HL-60/S4 (cell line): ENCODE data around the gene ENOX2.
"Not testable (repeated sequence)": the region's sequence is repeated elsewhere in the genome, so short reads cannot be mapped to it uniquely, and the experiment has no call there.

Source experiments
- in situ Hi-C: fragments of 300-500 bp; cut with MboI; formaldehyde crosslinking; loops from 2 replicates; pipeline ENCODE4 v1.14.3; 2022; ENCODE audit warnings: low sequenced_read_pairs

ENOX2 gene

GRCh38 chrX:130828641-130829040 lies 74.4 kb downstream of the ENOX2 start:
- in situ Hi-C loops = no loop called here

DNA sequence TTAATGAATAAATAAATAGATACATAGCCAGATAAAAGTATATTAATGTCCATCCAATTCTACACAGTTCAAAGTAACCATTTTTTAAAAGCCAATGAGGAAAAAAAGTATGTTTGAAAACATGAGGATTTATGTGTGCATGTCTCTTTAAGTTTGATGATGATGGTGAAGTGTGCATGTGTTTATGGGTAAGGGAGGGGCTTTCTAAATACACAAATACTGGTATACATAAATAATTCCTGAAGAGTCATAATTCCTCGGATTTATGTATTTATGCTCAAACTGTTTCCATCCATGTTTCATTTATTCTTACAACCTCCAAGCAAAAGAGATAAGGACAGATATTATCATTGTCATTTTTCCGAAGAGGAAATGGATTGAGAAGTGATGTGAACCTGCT lies 75.4 kb downstream of the ENOX2 start:
- in situ Hi-C loops = no loop called here

GRCh38 chrX:130826249-130826648 lies 76.8 kb downstream of the ENOX2 start:
- in situ Hi-C loops = no loop called here

DNA sequence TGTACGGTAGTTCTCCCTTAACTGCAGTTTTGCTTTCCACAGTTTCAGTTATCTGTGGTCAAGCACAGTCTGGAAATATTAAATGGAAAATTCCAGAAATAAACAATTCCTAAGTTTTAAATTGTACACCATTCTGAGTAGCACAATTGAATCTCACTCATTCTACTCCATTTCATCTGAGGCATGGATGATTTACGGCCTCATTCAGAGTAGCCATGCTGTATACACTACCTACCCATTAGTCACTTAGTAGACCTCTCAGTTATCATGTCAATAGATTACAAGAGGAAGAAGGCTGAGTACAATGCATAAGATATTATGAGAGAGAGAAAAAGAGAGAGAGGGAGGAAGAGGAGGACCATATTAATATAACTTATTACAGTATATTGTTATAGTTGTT lies 77.5 kb downstream of the ENOX2 start:
- in situ Hi-C loops = no loop called here

DNA sequence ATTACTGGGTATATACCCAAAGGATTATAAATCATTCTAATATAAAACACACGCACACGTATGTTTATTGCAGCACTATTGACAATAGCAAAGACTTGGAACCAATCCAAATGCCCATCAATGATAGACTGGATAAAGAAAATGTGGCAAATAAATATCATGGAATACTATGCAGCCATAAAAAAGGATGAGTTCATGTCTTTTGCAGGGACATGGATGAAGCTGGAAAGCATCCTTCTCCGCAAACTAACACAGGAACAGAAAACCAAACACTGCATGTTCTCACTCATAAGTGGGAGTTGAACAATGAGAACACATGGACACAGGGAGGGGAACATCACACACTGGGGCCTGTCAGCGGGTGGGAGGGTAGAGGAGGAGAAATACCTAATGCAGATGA lies 83.6 kb downstream of the ENOX2 start:
- in situ Hi-C loops = not testable (repeated sequence)

DNA sequence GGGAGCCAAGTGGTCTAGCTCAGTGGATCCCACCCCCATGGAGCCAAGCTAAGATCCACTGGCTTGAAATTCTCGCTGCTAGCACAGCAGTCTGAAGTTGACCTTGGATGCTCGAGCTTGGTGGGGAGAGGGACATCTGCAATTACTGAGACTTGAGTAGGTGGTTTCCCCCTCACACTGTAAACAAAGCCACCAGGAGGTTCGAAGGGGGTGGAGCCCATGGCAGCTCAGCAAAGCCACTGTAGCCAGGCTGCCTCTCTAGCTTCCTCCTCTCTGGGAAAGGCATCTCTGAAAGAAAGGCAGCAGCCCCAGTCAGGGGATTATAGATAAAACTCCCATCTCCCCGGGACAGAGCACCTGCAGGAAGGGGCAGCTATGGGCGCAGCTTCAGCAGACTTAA lies 89.1 kb downstream of the ENOX2 start:
- in situ Hi-C loops = not testable (repeated sequence)

- in situ Hi-C loops = no loop called here
These were observed 92.4 kb downstream of the ENOX2 start for GRCh38 chrX:130810561-130810960.

- in situ Hi-C loops = no loop called here
These were observed 97.1 kb downstream of the ENOX2 start for GRCh38 chrX:130805903-130806302.

DNA sequence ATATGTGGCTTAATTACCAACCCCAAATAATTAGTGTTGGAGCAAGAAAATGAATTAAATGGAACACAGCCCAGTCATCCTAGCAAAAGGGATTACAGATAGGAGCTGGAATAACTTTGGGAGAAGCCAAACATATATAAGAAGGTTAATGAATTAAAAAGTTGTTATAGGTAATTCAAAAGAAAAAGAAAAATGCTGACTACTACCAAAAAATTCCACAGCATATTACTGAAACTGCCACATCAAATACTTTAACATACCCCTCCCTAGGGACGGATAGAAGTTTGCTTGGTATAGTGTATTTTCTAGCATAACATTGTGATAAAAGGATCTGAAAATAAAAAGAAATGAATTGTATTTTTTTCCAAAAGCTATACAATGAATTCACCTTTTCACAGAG lies 99.5 kb downstream of the ENOX2 start:
- in situ Hi-C loops = no loop called here

DNA sequence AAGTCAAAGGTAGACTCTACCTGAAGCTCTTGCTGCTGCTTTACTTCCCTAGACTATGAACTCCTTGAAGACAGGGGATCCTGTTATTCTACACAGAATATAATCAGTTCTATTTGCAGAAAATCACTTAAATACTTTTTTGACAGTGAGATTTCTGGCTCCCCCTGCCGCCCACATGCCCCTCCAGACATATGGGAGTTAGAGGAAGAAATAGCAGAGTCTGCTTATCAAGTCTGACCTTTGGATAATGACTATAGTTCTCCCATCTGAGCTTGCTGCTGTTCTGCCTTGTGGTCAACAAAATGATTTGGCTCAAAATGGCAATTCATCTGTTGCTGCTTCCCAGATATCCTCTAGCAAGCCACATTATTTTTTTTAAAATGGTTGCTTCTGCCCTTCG lies 101.1 kb downstream of the ENOX2 start:
- in situ Hi-C loops = no loop called here

- in situ Hi-C loops = no loop called here
These were observed 103.6 kb downstream of the ENOX2 start for GRCh38 chrX:130799393-130799792.

DNA sequence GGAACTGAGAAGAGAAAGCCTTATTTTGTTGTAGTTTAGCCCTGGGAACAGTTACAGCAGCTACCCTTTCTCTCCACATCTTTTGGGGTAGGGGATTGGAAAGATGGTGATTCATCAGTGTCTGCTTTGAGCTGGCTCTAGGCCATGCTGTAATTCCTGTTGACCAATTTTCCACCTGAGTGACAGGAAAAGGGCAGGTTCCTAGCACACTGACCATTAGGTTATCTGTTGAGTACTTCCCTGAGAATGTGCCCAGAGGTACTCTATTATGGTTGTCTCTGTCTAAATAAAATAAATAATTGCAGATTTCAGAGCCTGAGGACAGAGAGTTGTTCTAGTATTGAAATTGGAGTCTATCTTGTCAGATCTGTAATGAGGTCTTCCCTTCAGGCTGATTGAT lies 109.0 kb downstream of the ENOX2 start:
- in situ Hi-C loops = no loop called here

DNA sequence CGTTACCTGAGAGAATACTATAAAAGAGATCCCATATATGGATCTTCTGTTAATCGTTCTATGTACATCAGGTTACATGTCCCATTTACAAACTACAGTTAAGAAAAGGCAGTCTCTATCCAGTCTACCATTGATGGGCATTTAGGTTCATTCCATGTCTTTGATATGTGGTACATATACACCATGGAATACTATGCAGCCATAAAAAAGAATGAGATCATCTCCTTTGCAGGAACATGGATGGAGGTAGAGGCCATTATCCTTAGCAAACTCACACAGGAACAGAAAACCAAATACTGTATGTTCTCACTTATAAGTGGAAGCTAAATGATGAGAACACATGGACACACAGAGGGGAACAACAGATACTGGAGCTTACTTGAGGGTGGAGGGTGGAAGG lies 111.1 kb downstream of the ENOX2 start:
- in situ Hi-C loops = not testable (repeated sequence)

DNA sequence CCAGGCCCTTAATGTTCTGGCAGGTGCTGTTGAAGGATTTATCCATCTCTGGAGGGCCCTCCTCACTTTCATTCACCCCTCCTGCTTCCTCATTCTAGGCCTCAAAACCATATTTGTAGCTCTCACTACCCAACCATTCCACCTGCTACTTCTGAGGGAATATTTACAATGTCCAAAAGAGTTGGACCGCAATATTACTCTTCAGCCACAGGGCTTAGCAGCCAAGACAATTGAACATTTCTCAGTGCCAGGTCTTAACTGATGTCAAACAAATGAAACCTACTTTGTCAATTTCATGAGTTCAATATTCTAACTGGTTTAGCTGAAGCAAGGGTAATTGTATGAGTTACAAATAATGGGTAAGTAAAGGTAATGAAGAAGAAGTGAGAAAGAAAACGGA lies 113.2 kb downstream of the ENOX2 start:
- in situ Hi-C loops = no loop called here

DNA sequence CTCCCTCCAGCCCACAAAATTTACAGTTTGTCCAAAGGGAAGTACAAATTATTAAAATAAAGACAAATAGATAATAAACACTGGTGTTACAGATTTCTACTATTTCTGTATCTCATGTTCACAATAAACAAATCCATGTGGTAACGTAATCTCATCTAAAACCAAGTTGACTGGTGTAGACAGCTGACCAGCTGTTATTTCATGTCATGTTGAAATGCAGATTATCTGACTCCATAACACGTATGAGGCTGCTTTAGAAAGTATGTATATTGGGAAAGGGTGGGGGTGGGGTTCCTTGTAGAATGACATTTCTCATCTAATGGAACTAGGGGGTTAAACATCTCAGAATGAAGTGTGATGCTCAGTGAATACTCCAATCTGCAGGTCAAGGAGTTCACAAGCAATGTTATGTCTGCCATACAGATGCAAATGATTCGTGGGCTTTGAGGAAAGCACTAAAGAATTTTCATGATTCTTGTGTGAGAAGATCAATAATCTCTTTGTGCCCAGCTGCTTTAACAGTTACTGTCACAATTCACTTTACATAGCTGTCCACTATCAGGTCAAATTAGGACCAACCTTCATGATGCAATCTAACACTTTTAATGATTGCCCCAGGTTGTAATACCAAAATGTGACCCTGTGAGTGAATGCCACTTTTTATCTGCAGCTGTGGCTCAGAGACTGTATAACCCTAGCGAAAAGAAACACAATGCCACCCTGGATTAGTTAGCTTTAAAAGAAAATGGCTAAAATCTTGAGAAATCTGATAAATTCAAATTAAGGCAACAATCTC lies 114.0 kb downstream of the ENOX2 start:
- in situ Hi-C loops = no loop called here

DNA sequence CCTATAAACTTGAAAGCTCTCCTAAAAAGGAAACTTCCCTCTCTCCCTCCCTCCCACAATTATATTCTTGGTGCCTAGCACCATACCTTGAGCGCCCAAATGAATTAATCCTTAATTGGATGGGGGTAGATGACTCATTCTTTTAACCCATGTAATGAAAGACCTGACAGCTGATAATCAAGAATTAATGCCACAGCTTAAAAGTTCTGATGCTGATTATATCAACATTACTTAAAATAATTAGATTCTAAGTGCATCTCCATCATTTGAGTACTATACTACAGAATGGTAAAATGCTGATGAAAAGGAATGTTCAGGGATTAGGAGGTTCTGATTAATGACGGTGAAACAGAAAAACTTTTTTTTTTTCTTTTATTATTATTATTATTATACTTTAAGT lies 117.0 kb downstream of the ENOX2 start:
- in situ Hi-C loops = no loop called here

- in situ Hi-C loops = no loop called here
These were observed 124.2 kb downstream of the ENOX2 start for GRCh38 chrX:130778773-130779172.

DNA sequence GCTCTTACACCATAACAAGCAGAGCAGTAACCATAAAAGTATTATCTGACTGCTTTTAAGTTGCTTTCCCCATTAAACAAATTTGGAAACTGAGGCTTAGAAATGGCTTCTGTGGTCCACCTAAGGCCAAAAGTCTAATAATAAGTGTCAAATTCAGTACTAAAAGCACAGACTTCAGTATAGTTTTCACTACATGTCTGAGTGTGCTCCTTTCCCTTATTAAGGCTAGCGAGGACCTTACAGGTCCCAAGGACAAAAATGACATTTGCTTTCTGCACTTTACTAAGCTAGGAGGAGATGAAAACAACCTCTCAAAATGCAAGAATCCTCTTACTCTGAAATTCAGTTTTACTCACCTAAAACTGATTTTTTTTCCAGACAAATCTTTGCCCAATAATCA lies 127.2 kb downstream of the ENOX2 start:
- in situ Hi-C loops = no loop called here

GRCh38 chrX:130772776-130773143 lies 130.2 kb downstream of the ENOX2 start:
- in situ Hi-C loops = no loop called here

DNA sequence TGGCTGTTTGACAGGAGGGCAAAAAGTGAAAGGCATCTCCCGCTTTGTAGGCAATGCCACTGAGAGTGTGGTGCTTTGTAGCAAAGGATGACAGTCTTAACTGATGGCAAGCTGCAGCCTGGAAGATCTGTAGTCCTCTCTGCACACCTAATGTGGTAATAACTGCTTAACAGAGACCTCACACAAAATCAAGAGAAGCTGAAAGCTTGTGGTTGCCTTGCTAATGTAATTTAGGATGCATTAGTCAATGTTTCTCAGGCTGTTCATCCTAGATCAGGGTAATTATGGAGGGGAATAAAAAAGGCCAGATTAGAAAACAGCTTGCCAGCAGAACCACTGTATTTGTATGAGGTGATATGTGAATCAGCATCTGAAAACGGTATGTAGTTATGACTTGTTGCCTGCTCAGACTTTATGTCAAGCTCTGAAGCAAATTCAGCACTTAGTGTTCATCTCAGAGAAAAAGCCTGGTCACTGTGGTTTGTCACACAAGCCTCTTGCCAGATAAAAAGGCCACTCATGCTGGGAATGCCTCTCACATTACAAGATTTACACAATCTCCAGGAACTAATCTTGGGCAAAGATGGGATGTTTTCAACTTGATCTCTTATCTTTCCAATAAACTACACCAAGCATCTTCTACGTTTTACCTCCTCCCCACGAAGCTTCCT lies 130.8 kb downstream of the ENOX2 start:
- in situ Hi-C loops = no loop called here

DNA sequence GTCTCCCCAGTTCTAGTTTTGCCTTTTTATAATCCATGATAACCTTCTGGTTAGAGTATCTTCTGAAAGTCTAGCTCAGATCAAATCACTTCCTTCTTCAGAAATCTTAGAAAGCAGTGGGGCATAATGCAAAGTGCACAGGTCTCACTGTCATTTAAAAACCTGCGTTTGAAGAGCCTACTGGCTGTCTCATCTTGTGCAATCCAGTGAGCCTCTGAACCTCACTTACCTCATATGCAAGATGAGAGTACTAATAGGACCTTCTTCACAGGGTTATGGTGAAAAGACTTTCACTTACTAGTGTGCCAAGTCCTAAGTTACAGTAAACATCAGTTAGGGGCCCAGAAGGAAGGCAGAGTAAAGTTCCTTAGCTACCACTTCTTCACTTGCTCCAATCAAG lies 131.4 kb downstream of the ENOX2 start:
- in situ Hi-C loops = no loop called here

GRCh38 chrX:130771230-130771629 lies 131.8 kb downstream of the ENOX2 start:
- in situ Hi-C loops = no loop called here

GRCh38 chrX:130770615-130771014 lies 132.4 kb downstream of the ENOX2 start:
- in situ Hi-C loops = no loop called here
